Measurements from ENCODE around the gene FLT4.
"Not testable (repeated sequence)": the region's sequence is repeated elsewhere in the genome, so short reads cannot be mapped to it uniquely, and the experiment has no call there.

FLT4 gene

DNA sequence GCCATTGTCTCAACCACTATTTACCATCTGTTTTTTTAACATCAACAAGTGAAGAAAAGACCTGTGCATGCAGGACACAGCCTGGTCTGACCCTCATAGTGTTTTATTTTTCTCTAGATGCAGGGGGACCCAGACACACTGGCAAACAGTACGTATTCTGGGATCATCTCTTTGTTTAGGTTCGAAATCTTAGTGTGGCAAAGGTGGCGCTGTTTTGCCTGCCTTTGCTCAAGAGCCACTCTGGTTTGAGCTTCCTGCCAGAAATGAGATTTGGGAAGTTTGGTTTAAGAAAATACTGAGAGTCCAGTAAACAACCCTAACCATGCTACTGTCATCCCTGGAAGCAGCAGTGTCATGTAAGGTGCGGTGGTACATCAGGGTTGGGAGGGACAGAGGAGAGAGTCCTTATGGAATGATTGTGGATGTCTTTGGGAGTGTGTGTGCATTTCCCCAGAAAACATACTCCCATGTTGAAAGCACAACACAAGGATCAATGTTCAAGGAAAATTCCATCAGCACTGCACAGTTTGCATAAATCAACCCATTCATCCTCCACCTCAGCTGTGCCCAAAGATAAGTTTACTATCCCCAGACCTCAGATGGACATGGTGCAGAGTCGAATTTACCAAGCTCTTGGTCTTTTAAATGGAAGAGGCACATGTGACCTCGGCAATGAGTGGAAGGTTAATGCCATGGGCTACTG lies 34.0 kb upstream of the FLT4 start:
- Histone ChIP-seq H3K4me1 (ENCODE audit: control insufficient read depth, insufficient read depth, low read length) (no peaks in the 10 kb centered on the region), H3K27me3 (ENCODE audit: control insufficient read depth, insufficient read depth, low read length) (no peaks in the 10 kb centered on the region), H3K36me3 (ENCODE audit: control insufficient read depth, insufficient read depth, low read length) (no peaks in the 10 kb centered on the region), H3K4me3 (ENCODE audit: low read depth, low read length) (no peak overlapping the region), H3K9me3 (ENCODE audit: control insufficient read depth, insufficient read depth, low read length) (no peaks in the 10 kb centered on the region), H3K9ac (ENCODE audit: low read depth, low read length) (no peak overlapping the region)

DNA sequence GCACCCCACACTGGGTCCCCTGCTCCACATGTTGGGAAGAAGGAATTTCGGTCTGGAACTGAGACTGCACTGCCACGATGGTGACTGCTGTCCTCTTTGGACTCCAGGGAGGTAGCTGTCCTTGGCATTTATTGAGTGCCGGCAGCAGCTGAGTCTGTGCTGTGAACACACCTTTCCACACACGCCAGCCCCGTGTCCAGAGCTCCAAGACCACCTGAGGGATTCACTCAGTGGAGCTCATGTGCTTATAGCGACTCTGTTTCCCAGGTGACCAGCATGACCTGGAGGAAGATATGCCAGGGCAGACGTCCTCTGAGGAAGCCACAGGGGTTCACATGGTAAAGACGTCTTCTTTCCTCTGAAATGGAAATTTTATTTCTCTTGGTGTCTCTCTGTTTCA lies 33.2 kb upstream of the FLT4 start:
- Histone ChIP-seq H3K4me3 (ENCODE audit: low read depth, low read length) (no peak overlapping the region), H3K27me3 (ENCODE audit: control insufficient read depth, insufficient read depth, low read length) (no peaks in the 10 kb centered on the region), H3K36me3 (ENCODE audit: control insufficient read depth, insufficient read depth, low read length) (no peaks in the 10 kb centered on the region), H3K9me3 (ENCODE audit: control insufficient read depth, insufficient read depth, low read length) (no peaks in the 10 kb centered on the region), H3K4me1 (ENCODE audit: control insufficient read depth, insufficient read depth, low read length) (no peaks in the 10 kb centered on the region), H3K9ac (ENCODE audit: low read depth, low read length) (no peak overlapping the region)

DNA sequence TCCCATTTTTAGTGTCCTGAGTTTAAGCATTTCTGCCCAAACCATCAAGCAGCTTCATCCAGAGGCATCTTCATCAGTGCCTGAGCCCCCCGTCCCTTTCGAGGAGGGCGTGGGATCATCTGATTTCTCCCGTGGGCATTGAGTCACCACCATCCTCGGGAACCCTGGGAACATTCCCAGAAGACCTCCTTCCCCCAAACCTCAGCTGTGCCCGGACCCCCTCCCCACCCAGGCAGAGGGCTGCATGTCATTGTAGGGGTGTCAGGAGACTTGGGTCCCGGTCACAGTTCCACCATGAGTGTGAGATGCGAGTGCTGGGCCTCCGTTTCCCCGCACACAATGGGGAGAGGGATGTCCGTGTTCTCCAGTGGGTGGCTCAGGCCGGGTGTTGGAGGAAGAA lies 32.6 kb upstream of the FLT4 start:
- H3K4me3 ChIP-seq (ENCODE audit: low read depth, low read length); H3K27me3 ChIP-seq (ENCODE audit: control insufficient read depth, insufficient read depth, low read length); H3K4me1 ChIP-seq (ENCODE audit: control insufficient read depth, insufficient read depth, low read length); H3K9ac ChIP-seq (ENCODE audit: low read depth, low read length); H3K9me3 ChIP-seq (ENCODE audit: control insufficient read depth, insufficient read depth, low read length); H3K36me3 ChIP-seq (ENCODE audit: control insufficient read depth, insufficient read depth, low read length): not testable (repeated sequence)

DNA sequence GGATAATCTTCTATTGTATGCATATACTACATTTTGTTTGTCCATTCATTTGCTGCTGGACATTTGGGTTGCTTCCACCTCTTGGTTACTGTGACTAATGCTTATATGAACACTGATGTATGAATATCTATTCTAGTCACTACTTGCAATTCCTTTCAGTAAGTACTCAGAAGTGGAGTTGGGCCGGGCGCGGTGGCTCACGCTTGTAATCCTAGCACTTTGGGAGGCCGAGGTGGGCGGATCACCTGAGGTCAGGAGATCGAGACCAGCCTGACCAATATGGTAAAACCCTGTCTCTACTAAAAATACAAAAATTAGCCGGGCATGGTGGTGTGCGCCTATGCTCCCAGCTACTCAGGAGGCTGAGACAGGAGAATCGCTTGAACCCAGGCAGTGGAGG lies 28.9 kb upstream of the FLT4 start:
- H3K4me1 ChIP-seq (ENCODE audit: control insufficient read depth, insufficient read depth, low read length); H3K4me3 ChIP-seq (ENCODE audit: low read depth, low read length); H3K9me3 ChIP-seq (ENCODE audit: control insufficient read depth, insufficient read depth, low read length); H3K9ac ChIP-seq (ENCODE audit: low read depth, low read length); H3K36me3 ChIP-seq (ENCODE audit: control insufficient read depth, insufficient read depth, low read length): not testable (repeated sequence)
- H3K27me3 ChIP-seq (ENCODE audit: control insufficient read depth, insufficient read depth, low read length), result peaks cover 26% of the 10 kb centered on the region

DNA sequence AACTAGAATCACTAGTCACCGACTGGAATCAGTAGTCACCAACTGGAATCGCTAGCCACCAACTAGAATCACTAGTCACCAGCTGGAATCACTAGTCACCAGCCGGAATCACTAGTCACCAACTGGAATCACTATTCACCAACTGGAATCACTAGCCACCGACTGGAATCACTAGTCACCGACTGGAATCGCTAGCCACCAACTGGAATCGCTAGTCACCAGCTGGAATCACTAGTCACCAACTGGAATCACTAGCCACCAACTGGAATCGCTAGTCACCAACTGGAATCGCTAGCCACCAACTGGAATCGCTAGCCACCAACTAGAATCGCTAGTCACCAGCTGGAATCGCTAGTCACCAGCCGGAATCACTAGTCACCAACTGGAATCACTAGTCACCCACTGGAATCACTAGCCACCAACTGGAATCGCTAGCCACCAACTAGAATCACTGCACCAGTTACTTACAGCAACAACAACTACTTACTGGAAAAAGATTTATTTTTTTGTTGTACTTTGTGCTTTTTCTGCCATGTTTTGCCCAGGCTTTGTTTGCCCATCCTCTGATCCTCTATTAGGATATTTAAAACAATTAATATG lies 25.7 kb upstream of the FLT4 start:
- no peak overlapping the region for H3K9ac ChIP-seq (ENCODE audit: low read depth, low read length)
- H3K27me3 ChIP-seq (ENCODE audit: control insufficient read depth, insufficient read depth, low read length), result peaks cover 33% of the 10 kb centered on the region
- H3K36me3 ChIP-seq (ENCODE audit: control insufficient read depth, insufficient read depth, low read length), result no peaks in the 10 kb centered on the region
- H3K4me3 ChIP-seq (ENCODE audit: low read depth, low read length), result no peak overlapping the region
- H3K9me3 ChIP-seq (ENCODE audit: control insufficient read depth, insufficient read depth, low read length), result no peaks in the 10 kb centered on the region
- no peaks in the 10 kb centered on the region for H3K4me1 ChIP-seq (ENCODE audit: control insufficient read depth, insufficient read depth, low read length)

DNA sequence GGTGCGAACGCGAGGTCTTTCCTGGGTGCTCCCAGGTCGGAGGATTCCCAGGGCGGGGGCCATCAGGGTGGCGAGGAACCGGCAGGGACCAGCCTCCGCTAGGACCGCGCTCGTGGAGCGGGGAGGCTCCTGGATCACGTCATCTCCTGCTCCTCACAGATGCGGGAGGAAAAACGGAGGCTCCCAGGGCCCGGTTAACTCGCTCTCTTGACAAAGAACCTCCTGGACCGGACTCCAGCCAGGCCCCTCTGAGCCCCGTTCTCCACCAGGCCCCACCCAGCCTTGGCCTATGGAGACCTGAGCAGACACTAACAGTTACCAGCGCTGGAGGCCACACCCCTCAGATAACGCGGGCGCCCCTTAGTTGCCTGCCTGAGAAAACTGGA lies 24.7 kb upstream of the FLT4 start:
- not testable (repeated sequence) for H3K4me1 ChIP-seq (ENCODE audit: control insufficient read depth, insufficient read depth, low read length); H3K36me3 ChIP-seq (ENCODE audit: control insufficient read depth, insufficient read depth, low read length); H3K9ac ChIP-seq (ENCODE audit: low read depth, low read length); H3K9me3 ChIP-seq (ENCODE audit: control insufficient read depth, insufficient read depth, low read length)
- Histone ChIP-seq H3K27me3 (ENCODE audit: control insufficient read depth, insufficient read depth, low read length) (peaks cover 33% of the 10 kb centered on the region), H3K4me3 (ENCODE audit: low read depth, low read length) (peak overlapping the region; percentile 64)

DNA sequence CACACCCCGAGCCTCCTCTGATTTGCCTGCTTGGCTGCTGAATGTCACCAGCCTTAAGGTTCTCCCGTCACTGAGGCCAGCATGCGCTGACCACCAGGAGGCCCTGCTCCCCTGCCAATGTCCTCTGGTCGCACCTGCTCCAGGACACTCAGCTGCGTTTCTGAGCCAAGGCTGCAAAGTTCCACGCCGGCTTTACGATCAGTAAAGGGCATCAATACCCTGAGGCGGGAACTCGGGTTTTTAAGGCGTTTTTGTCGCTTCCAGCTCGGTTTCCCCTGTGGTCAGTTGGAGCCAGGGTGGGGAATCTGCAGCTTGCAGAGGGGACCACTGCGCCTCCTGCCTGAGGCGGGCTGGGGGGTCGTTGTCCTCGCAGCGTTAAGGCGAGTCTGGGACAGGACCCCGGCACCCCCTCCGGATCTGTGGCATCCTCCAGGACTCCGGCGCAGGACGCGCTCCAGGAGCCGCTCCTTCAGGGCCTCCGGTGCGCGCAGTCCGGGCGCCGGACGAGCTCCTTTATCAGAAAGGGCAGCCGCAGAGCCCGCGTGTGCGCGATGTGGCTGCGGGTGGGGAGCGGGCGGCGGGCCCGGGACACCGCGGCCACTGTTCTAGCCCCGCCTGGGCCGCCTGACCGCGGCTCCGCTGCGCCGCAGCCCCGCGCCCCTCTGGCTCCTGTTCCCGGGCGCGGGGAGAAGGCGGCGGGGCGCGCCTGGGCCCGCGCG lies 24.1 kb upstream of the FLT4 start:
- H3K36me3 ChIP-seq (ENCODE audit: control insufficient read depth, insufficient read depth, low read length), result no peaks in the 10 kb centered on the region
- H3K27me3 ChIP-seq (ENCODE audit: control insufficient read depth, insufficient read depth, low read length), result peaks cover 33% of the 10 kb centered on the region
- no peak overlapping the region for H3K9ac ChIP-seq (ENCODE audit: low read depth, low read length)
- no peaks in the 10 kb centered on the region for H3K4me1 ChIP-seq (ENCODE audit: control insufficient read depth, insufficient read depth, low read length)
- no peaks in the 10 kb centered on the region for H3K9me3 ChIP-seq (ENCODE audit: control insufficient read depth, insufficient read depth, low read length)
- peak overlapping the region; percentile 64 for H3K4me3 ChIP-seq (ENCODE audit: low read depth, low read length)

DNA sequence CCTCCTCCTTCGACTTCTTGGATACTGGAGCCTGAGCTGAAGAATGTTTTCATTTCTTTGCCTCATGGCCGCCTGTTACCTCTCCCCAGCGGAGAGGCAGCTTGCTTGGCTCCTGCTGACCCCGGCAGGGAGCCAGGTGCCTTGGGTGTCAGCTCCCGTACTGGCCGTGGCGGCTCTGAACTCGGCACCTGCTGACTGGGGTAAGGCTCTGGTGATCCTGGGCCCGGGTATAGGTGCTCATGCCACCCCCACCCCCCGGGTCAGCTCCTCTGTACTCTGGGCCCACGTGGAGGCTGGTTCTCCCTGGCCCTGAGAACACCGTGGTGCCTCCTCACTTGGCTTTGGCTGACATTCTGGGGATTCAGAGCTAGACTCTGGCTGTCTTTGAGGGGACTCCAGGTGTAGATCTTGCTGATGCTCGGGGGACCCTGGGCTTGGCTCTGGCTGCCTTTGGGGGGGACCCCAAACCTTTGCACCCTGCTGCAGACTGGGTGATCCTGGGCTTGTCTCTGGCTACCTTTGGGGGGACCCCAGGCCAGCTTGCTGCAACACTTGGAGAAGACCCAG lies 22.6 kb upstream of the FLT4 start:
- not testable (repeated sequence) for H3K4me3 ChIP-seq (ENCODE audit: low read depth, low read length); H3K9ac ChIP-seq (ENCODE audit: low read depth, low read length); H3K9me3 ChIP-seq (ENCODE audit: control insufficient read depth, insufficient read depth, low read length); H3K4me1 ChIP-seq (ENCODE audit: control insufficient read depth, insufficient read depth, low read length); H3K36me3 ChIP-seq (ENCODE audit: control insufficient read depth, insufficient read depth, low read length)
- peaks cover 33% of the 10 kb centered on the region for H3K27me3 ChIP-seq (ENCODE audit: control insufficient read depth, insufficient read depth, low read length)

DNA sequence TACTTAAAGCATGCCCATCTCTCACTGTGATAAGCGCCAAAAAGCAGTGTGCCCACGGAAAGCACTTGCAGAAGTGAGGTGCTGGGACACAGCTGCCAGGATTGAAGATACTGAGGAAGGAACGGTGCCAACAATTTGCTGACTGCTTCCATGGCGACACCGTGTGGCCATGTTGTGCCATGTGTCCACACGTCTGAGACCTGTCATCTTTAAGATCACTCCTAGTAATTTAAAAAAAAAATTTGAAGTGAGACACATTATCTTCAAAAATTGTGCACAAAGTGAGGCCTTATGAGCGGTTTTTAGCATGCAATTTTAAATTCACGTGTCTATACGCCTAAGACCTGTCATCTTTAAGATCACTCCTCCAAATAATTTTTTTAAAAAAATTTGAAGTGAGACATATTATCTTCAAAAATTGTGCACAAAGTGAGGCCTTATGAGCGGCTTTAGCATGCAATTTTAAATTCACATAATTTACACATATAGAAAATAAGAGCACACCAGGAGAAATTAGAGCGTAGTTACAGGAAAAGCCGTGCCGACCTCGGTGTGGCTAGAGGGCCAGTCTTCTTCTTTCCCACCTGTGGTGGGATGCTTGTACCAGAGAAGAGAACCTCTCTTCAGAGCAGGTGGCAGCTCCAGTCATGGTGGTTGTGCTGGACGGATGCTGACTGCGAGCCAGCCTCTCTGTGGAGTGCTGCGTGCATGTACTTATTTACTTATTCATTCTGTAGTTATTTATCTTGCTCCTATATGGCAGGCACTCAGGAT lies 21.4 kb upstream of the FLT4 start:
- H3K9me3 ChIP-seq (ENCODE audit: control insufficient read depth, insufficient read depth, low read length), result no peaks in the 10 kb centered on the region
- H3K4me1 ChIP-seq (ENCODE audit: control insufficient read depth, insufficient read depth, low read length), result no peaks in the 10 kb centered on the region
- no peak overlapping the region for H3K9ac ChIP-seq (ENCODE audit: low read depth, low read length)
- peaks cover 30% of the 10 kb centered on the region for H3K27me3 ChIP-seq (ENCODE audit: control insufficient read depth, insufficient read depth, low read length)
- no peak overlapping the region for H3K4me3 ChIP-seq (ENCODE audit: low read depth, low read length)
- H3K36me3 ChIP-seq (ENCODE audit: control insufficient read depth, insufficient read depth, low read length), result no peaks in the 10 kb centered on the region

DNA sequence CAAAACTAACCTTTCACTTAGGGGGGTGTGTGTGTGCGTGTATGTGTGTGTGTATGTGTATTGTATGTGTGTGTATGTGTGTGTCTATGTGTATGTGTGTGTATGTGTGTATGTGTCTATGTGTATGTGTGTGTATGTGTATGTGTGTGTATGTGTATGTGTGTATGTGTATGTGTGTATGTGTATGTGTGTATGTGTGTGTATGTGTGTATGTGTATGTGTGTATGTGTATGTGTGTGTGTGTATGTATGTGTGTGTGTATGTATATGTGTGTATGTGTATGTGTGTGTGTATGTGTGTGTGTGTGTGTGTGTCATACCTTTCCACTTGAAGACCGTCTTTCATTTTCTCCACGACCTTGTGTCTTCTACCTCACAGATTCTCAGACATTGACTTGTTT lies 20.8 kb upstream of the FLT4 start:
- Histone ChIP-seq H3K9me3 (ENCODE audit: control insufficient read depth, insufficient read depth, low read length) (no peaks in the 10 kb centered on the region), H3K4me3 (ENCODE audit: low read depth, low read length) (no peak overlapping the region), H3K9ac (ENCODE audit: low read depth, low read length) (no peak overlapping the region), H3K4me1 (ENCODE audit: control insufficient read depth, insufficient read depth, low read length) (no peaks in the 10 kb centered on the region), H3K27me3 (ENCODE audit: control insufficient read depth, insufficient read depth, low read length) (peaks cover 24% of the 10 kb centered on the region), H3K36me3 (ENCODE audit: control insufficient read depth, insufficient read depth, low read length) (no peaks in the 10 kb centered on the region)

DNA sequence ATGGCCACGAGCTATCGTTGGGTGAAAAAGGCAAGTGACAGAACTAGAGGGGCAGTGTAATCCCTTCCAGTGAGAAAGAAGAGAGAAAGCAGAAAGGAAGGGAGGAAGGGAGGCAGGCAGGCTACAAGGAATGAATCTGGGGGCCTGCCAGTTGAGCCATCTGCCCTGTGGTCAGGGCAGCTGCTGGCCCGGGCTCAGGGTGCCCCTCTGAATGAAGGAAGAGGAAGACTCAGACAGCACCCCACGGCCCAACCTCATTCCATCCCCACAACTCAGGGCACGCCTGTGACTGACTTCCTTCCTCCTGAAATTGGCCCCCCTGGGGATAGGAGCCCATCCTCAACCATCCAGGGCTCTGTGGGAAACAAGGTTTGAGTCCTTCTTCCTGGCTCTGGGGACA lies 20.3 kb upstream of the FLT4 start:
- Histone ChIP-seq H3K36me3 (ENCODE audit: control insufficient read depth, insufficient read depth, low read length) (no peaks in the 10 kb centered on the region), H3K4me1 (ENCODE audit: control insufficient read depth, insufficient read depth, low read length) (no peaks in the 10 kb centered on the region), H3K9me3 (ENCODE audit: control insufficient read depth, insufficient read depth, low read length) (no peaks in the 10 kb centered on the region), H3K27me3 (ENCODE audit: control insufficient read depth, insufficient read depth, low read length) (peaks cover 19% of the 10 kb centered on the region), H3K9ac (ENCODE audit: low read depth, low read length) (no peak overlapping the region), H3K4me3 (ENCODE audit: low read depth, low read length) (no peak overlapping the region)

All from iPS-15b (cell line).